Occipital lobe (tissue), 2 donors: Measurements from ENCODE around the gene GPRIN1. TPM values are rescaled to one million over a fixed set of nuclear protein-coding genes. Genes with fewer than 3 reads are reported as not detected.

ENCODE experiments used
- small RNA-seq: library from RNA; depleted of rRNA; stranded (forward); fragments of <200 nt; gene quantifications from one replicate; pipeline ENCODE3, GENCODE V24; 2014
- total RNA-seq: library from RNA; depleted of rRNA; stranded (reverse); fragments of >200 nt; gene quantifications from one replicate; pipeline ENCODE4 v1.2.3, GENCODE V29; 2014

Gene GPRIN1
- total RNA-seq, 1 donor from 2014 or later: 107 TPM

Small RNAs within 50 kb of the gene (small RNA-seq; reads per million reads assigned to genes)
- gene MIR4281 (not detected), gene RF00019 (not detected), gene RN7SL684P (not detected)

Other genes with a start within 250 kb of the GPRIN1 start
- gene KIAA1191, start 248.4 kb downstream of the GPRIN1 start, total RNA-seq: 97.3 TPM
- 50.5 TPM for gene ARL10, start 244.7 kb downstream of the GPRIN1 start, total RNA-seq
- gene NOP16, start 221.6 kb downstream of the GPRIN1 start, total RNA-seq: 5.0 TPM
- 26.4 TPM for gene HIGD2A, start 221.4 kb downstream of the GPRIN1 start, total RNA-seq
- 42.0 TPM for gene CLTB, start 193.6 kb downstream of the GPRIN1 start, total RNA-seq
- gene FAF2, start 161.8 kb downstream of the GPRIN1 start, total RNA-seq: 32.6 TPM
- 8.6 TPM for gene RNF44, start 72.8 kb downstream of the GPRIN1 start, total RNA-seq
- under 0.01 TPM for gene CDHR2, start 60.8 kb downstream of the GPRIN1 start, total RNA-seq
- 12.6 TPM for gene SNCB, start 20.4 kb upstream of the GPRIN1 start, total RNA-seq
- not detected for gene EIF4E1B, start 20.5 kb upstream of the GPRIN1 start, total RNA-seq
- 27.1 TPM for gene TSPAN17, start 37.3 kb upstream of the GPRIN1 start, total RNA-seq
- gene UNC5A, start 200.4 kb upstream of the GPRIN1 start, total RNA-seq: 8.3 TPM